T-helper 2 cell treated with Interferon-gamma antibody and Interleukin-4, amounts not matched to agents 100 ng/mL and 5 ng/mL, for 36 hours (primary cell): ENCODE measurements around the gene TMEM242. TPM values are rescaled to one million over a fixed set of nuclear protein-coding genes. Genes with fewer than 3 reads are reported as not detected.
"Not testable (repeated sequence)": the region's sequence is repeated elsewhere in the genome, so short reads cannot be mapped to it uniquely, and the experiment has no call there.

Source experiments
- intact Hi-C: fragments of 100-400 bp; cut with micrococcal nuclease; formaldehyde crosslinking; loops from one replicate; pipeline ENCODE4 v1.15.1; 2023
- total RNA-seq: library from RNA; stranded (reverse); gene quantifications from 2 replicates; pipeline ENCODE4 v1.2.3, GENCODE V29; 2022

Gene TMEM242
- total RNA-seq, result 10.5 and 10.6 TPM in 2 replicates

- intact Hi-C loops, result loop anchor here (1.0 to 10.0 kb wide), 7 partner anchors 44 to 659 kb away; partner anchors contain the start of gene SYNJ2
These were observed at the start of gene TMEM242 for GRCh38 chr6:157323255-157323965. Gene TMEM242, minus strand, starts transcription at chr6:157323519. Its CDS starts 20 bp downstream, at chr6:157323499.

DNA sequence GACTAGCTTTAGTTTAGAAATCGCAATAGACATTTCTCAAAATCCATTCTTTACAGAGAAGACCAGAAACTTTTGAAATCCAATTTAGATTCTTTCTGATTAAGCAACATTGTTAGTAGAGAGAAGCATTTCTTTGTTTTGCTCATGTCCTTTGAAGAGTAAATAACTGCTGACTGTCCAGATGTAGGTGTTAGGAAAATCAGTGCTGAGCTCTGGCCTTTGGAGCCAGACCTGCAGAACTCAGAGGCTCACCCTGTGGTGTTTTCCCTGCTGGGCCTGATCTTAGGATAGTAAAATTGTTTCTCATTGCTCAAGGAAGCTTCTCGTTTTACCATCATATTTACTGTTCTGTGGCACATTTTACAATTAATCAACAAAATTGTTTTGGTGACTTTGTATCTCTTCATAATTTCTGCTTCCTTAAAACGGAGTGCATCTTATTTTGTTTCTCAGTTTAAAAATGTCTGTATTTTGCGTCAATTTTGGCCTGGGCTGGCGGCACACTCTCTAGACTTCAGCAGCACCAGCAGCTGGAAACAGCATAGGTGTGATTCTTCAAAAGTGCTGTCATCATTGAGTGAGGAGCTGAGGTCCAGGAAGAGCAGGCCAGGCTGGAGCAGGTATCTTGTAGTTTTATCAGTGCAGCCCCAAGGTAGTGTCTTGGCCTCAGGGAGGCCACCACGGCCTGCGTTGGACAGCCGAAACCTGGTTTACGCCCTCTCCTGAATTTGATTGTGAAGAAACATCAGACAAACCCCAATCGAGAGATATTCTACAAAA is 49.4 kb upstream of the TMEM242 start:
- intact Hi-C loops, result no loop called here

DNA sequence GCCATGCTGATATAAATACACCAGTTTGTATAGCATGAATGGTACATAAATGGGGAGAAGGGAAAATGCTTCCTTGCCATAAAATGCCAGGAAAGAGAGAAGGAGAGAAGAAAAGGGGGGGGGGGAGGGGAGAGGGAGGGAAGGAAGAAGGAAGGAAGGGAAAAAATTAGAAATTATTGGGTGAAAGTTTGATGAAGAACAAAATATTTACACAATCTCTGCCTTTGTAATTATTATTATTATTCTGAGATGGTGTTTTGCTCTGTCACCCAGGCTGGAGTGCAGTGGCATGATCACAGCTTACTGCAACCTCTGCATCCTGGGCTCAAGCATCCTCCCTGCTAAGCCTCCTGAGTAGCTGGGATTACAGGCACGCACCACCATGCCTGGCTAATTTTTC is 47.4 kb upstream of the TMEM242 start:
- intact Hi-C loops, result no loop called here

DNA sequence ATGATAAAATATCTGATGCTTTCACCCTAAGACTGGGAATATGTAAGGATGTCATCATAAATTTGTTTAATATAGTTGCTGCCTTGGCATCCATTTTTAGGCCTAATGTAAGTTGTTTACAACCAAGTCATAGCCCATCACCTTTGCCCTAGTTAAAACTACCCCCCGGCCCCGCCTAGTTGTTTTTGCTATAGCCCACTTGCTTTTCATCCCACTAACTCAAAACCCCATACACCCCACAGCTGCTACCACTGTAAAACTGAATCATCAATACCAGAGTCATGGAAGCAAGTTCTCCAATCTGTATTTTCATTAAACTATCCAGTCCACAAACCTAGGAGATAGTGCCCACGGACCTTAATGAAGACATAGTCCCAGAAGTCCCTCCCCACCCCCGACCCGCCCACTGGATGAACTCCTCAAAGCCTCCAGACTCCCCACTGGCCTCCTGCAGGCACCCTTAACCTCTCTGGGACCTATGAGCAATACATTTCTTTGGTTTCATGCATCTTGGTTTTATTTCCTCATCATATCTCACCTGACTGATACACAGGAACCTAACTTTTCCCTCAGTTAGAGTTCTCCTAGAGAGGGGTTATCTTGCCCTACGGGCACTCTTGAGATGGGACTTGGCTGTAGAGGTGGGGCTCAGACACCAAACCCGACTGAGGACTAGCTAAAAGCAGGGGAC is 45.2 kb upstream of the TMEM242 start:
- intact Hi-C loops, result loop anchor here (1.0 to 5.0 kb wide), 3 partner anchors 12 to 396 kb away; partner anchors contain the start of gene TMEM242

- intact Hi-C loops, result loop anchor here (5.0 kb wide), 1 partner anchor 44 kb away; the partner anchor contains the start of gene TMEM242
These were observed 43.3 kb upstream of the TMEM242 start for GRCh38 chr6:157366648-157367047.

DNA sequence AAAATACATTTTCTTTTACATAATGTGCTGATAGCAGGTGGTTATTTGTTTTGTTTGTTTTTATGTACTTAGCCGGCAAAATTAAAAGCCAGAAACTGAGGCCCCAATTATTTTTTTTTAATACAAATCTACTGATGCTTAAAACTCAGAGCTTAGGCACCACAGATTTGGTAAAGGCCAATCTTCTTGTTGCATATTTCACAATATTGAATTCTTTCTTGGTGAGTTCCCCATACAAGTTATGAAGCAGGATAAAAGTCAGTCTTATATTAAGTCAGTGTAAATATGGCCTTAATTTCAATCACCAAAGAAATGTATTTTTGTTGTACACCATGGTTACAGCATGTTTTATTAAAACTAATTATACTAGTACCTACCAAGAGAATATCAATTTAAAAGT is 41.4 kb upstream of the TMEM242 start:
- intact Hi-C loops, result loop anchor here (5.0 kb wide), 1 partner anchor 42 kb away; the partner anchor contains the start of gene TMEM242

GRCh38 chr6:157361886-157362285 is 38.6 kb upstream of the TMEM242 start:
- intact Hi-C loops, result no loop called here

GRCh38 chr6:157358287-157358686 is 35.0 kb upstream of the TMEM242 start:
- intact Hi-C loops, result no loop called here

DNA sequence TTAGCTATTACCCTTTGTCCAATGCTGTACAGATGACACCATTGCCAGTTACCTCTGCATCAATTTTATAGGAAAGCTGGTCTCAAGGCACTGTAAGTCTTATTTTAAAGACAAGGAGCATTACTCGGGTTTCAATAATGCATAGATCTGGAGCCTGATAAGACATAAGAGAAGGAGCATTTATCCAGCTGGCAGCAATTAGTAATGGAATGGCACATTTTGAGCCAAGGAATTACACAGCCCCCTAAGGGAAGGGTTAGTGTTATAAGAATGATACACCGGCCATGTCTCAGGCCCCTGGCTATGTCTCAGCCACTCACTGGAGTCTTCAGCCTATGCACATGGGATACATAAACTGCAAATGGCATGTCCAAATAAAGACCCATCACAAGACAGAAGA is 23.1 kb upstream of the TMEM242 start:
- intact Hi-C loops, result no loop called here

GRCh38 chr6:157343732-157344131 is 20.4 kb upstream of the TMEM242 start:
- intact Hi-C loops, result no loop called here

- intact Hi-C loops, result no loop called here
These were observed 16.1 kb upstream of the TMEM242 start for GRCh38 chr6:157339432-157339831.

DNA sequence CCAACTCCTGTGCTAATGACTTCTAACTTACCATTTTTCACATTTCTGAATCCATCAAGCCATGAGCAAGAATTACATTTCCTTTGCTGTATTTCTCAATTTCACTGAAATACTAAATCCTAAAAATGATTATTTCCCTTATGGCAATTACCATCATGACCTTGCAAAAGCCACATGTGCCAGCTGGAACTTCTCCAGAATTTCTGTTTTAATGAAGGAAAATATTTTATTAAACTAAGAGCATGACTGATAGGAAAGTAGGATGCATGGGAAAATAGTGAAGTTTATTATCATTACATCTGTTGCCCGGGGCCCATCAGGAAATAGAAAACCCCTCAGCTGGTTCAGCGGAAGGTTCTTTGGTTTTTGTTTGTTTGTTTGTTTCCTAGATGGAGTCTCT is 14.4 kb upstream of the TMEM242 start:
- intact Hi-C loops, result no loop called here

- intact Hi-C loops, result not testable (repeated sequence)
These were observed 14.0 kb upstream of the TMEM242 start for GRCh38 chr6:157337276-157337675.

DNA sequence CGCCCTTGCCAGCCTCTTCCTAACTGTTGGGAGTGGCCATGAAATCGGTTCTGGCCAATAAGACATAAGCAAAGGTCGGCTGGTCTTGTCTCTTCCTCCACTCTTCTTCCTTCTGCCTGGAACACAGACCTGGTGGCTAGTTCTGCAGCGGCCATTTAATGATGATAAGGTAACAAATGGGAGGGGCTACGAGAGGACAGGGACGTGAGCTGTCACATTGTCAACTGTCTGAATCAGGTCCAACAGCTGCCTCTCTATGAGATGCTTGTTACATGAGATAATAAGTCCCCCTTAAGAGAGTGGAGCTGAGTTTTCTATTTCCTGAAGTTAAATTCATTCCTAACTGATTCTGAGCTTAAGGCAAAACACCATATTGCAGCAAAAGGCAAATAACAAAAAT is 12.5 kb upstream of the TMEM242 start:
- intact Hi-C loops, result loop anchor here (2.0 kb wide), 1 partner anchor 21 kb away; no protein-coding TSS in a partner anchor

- intact Hi-C loops, result loop anchor here (2.0 kb wide), 1 partner anchor 19 kb away; no protein-coding TSS in a partner anchor
These were observed 10.6 kb upstream of the TMEM242 start for GRCh38 chr6:157333956-157334355.

GRCh38 chr6:157333537-157333936 is 10.2 kb upstream of the TMEM242 start:
- intact Hi-C loops, result no loop called here

DNA sequence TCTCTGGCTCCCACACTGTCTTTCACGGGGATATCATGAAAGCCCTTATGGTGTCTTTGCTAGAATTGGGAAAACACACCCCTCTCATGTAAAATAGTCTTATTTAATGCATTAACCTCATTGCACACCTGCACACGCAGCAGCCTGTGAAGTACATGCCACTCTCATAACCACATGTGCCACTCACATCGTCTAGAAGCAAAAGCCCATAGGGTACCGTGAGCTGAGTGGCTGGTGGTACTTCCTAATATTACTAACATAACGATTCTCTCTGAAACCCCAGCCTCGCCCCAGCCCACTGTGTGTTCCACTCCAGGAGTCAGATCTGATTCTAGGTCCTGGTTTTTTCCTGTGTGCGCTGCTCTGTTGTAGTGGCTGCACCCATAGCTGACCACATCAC is 9.5 kb upstream of the TMEM242 start:
- intact Hi-C loops, result no loop called here

GRCh38 chr6:157330831-157331230 is 7.5 kb upstream of the TMEM242 start:
- intact Hi-C loops, result no loop called here

DNA sequence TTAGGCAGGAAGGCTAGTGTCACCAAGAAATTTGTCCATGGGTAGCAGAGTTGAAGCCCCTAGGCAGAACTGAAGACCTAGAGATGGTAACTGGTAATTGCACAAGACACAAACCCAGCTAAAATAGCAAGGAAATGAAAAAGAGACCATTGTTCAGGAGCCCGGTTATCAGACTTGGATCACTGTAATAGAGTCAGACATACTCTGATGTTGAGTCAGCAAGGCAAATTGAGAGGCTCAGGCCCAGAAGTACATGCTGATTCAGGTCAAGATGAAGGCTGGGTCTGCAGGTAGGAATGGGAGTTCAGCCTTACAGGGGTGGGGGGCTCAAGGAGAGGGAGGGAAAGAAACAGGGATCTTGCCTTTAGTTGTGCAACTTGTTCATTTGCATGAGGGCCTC is 6.5 kb upstream of the TMEM242 start:
- intact Hi-C loops, result loop anchor here (10.0 kb wide), 1 partner anchor 555 kb away; no protein-coding TSS in a partner anchor

DNA sequence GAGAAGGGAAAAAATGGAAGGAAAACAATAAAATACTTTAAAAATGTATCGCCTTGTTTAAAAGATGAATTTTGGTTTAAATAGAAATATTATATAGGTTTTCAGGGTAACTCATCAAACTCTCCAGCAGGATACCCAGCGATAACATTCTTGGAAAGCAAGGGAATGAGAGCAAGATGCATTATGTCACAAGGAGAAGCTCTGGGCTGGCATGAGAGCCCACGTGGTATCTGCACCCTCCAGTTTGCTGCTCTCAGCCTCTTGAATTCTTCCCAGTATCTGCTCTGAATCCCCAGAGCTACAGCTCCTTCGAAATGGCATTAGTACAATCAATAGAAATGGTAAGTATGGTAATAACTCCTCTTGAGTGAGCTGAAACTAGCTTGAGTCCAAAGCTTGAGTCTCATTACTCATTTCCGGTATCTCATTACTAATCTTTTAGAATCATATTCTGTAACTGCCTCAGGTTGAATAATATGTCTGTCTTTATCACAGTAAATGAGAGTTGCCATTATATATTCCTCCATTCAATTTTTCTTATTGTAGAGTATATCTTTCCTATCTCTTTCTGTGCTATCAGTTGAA is 4.9 kb upstream of the TMEM242 start:
- intact Hi-C loops, result loop anchor here (10.0 kb wide), 1 partner anchor 557 kb away; no protein-coding TSS in a partner anchor

DNA sequence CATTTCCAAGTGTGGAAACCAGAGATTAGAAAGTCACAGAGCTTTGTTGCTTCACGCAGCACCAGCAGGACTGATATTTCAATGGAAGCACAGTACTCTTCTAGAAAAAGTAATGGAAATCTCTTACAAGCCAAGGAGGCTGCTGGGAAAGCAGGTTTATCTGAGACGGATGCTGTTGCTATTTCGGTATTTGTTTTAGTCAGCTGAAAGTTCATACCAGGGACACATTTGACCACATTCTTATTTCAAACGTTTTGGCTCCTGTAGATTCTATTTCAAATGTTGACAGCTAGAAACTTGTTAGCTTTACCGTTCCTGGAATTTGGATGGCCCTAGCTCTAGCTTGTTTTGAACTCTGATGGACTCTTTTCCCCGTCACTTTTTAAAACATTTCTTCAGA is 3.7 kb upstream of the TMEM242 start:
- intact Hi-C loops, result loop anchor here (10.0 kb wide), 1 partner anchor 558 kb away; no protein-coding TSS in a partner anchor
